HCT116 (cell line): ENCODE measurements around the gene AFAP1L1. TPM values are rescaled to one million over a fixed set of nuclear protein-coding genes. Genes with fewer than 3 reads are reported as not detected.

Source experiments
- ATAC-seq: fragments of 200-7000 bp; cut with Tn5 transposase; 2 replicates; pipeline ENCODE4 v1.9.1; 2020; ENCODE audit warnings: mild to moderate bottlenecking, moderate library complexity
- BruUV-seq: library from RNA; stranded (reverse); fragments of 400-500 nt; replicated peaks from 2 replicates; lab custom pipeline; 2021; lab: Mats Ljungman, UMichigan
- CTCF ChIA-PET: fragments of 300-600 bp; sonication (Branson Sonifier 250); formaldehyde crosslinking; loops from one replicate; lab custom pipeline; 2021; ENCODE audit warnings: antibody characterized with exemption; lab: Charles Lee
- POLR2A ChIA-PET: fragments of 300-600, 350-600 bp; sonication (Branson Sonifier 250); formaldehyde crosslinking; loops from one replicate; lab custom pipeline; 2021; ENCODE audit warnings: antibody characterized with exemption; lab: Charles Lee
- RAD21 ChIA-PET, 2 experiments: fragments of 300-600 bp; sonication (Branson Sonifier 250); formaldehyde crosslinking; loops; one replicate each; lab custom pipeline; 2023; ENCODE audit warnings: low total read pairs in 2 of 2; ENCODE audit not compliant: uncharacterized antibody in 2 of 2, unreplicated experiment in 2 of 2, low non-redundant PET in 1 of 2; lab: Charles Lee
- DNase-seq: peaks from one replicate; pipeline ENCODE4 v3.0.0-alpha.2; 2010; ENCODE audit warnings: low read depth, low spot score
- H2AFZ ChIP-seq: fragments of 200-600 bp; shearing (Covaris generic), sonication (generic); 2 replicates; pipeline ENCODE4 v1.6.1; 2017; ENCODE audit warnings: low read depth, mixed run types, mixed read lengths, antibody characterized with exemption, low read length; ENCODE audit not compliant: poor library complexity, severe bottlenecking
- H3K27ac ChIP-seq: 2 replicates; pipeline ENCODE4 v1.5.1; 2012; ENCODE audit warnings: low read depth, low read length
- H3K27me3 ChIP-seq: fragments of 200-600 bp; sonication (generic); 2 replicates; pipeline ENCODE4 v1.6.1; 2016; ENCODE audit warnings: mixed run types, low read length, mixed read lengths; ENCODE audit not compliant: insufficient read depth
- H3K36me3 ChIP-seq, 2 experiments: fragments of 200-500 bp in 1 of 2; fragments of 200-600 bp in 1 of 2; sonication (Bioruptor generic) in 1 of 2; sonication (generic) in 1 of 2; 2 replicates each; pipeline versions ENCODE4 v1.5.1 to v1.6.1; 2014 to 2016; ENCODE audit warnings: low read length in 2 of 2, inconsistent platforms in 1 of 2, mixed read lengths in 1 of 2, mixed run types in 1 of 2; ENCODE audit not compliant: insufficient read depth in 2 of 2, control insufficient read depth in 1 of 2
- H3K4me1 ChIP-seq, 2 experiments: fragments of 200-600 bp in 1 of 2; sonication (generic) in 1 of 2; 2 replicates each; pipeline versions ENCODE4 v1.5.1 to v1.6.1; 2012 to 2017; ENCODE audit warnings: low read length in 2 of 2, inconsistent platforms in 1 of 2, mild to moderate bottlenecking in 1 of 2, mixed read lengths in 1 of 2, mixed run types in 1 of 2, moderate library complexity in 1 of 2; ENCODE audit not compliant: insufficient read depth in 2 of 2, control insufficient read depth in 1 of 2
- H3K4me2 ChIP-seq: fragments of 200-600 bp; sonication (generic); 2 replicates; pipeline ENCODE4 v1.6.1; 2017; ENCODE audit warnings: mixed run types, low read length, mixed read lengths
- H3K4me3 ChIP-seq, 2 experiments: fragments of 200-600 bp in 1 of 2; sonication (generic) in 1 of 2; replicated peaks in 1 of 2; 2 replicates each; pipeline ENCODE4 v1.5.1; 2011 to 2016; ENCODE audit warnings: low read length in 2 of 2, control low read depth in 1 of 2, low read depth in 1 of 2, mild to moderate bottlenecking in 1 of 2, mixed read lengths in 1 of 2, mixed run types in 1 of 2
- H3K79me2 ChIP-seq: fragments of 200-600 bp; sonication (generic); 2 replicates; pipeline ENCODE4 v1.6.1; 2017; ENCODE audit warnings: mild to moderate bottlenecking, mixed run types, low read length, moderate library complexity, mixed read lengths; ENCODE audit not compliant: insufficient read depth
- H3K9ac ChIP-seq: fragments of 200-600 bp; sonication (generic); 2 replicates; pipeline ENCODE4 v1.6.1; 2016; ENCODE audit warnings: low read length, mixed read lengths
- H3K9me2 ChIP-seq: fragments of 200-600 bp; sonication (generic), shearing (Covaris generic); 2 replicates; pipeline ENCODE4 v1.6.1; 2017; ENCODE audit warnings: mixed run types, mild to moderate bottlenecking, moderate library complexity; ENCODE audit not compliant: insufficient read depth
- H3K9me3 ChIP-seq, 2 experiments: fragments of 200-500 bp in 1 of 2; fragments of 200-600 bp in 1 of 2; sonication (Bioruptor generic) in 1 of 2; sonication (generic) in 1 of 2; 2 replicates each; pipeline ENCODE4 v1.6.1; 2014 to 2017; ENCODE audit warnings: low read length in 2 of 2, mixed read lengths in 2 of 2, inconsistent platforms in 1 of 2, low read depth in 1 of 2, mild to moderate bottlenecking in 1 of 2, mixed run types in 1 of 2, moderate library complexity in 1 of 2; ENCODE audit not compliant: control insufficient read depth in 1 of 2, insufficient read depth in 1 of 2
- H4K20me1 ChIP-seq: fragments of 200-600 bp; sonication (generic), shearing (Covaris generic); 2 replicates; pipeline ENCODE4 v1.6.1; 2017; ENCODE audit warnings: mixed run types, mild to moderate bottlenecking, moderate library complexity; ENCODE audit not compliant: insufficient read depth
- ATF3 ChIP-seq: IDR thresholded peaks from 2 replicates; pipeline ENCODE4 v1.6.1; 2012
- CBX3 ChIP-seq: IDR thresholded peaks from 2 replicates; pipeline ENCODE4 v1.6.1; 2012; ENCODE audit warnings: low read depth
- CEBPB ChIP-seq: IDR thresholded peaks from 2 replicates; pipeline ENCODE4 v1.6.1; 2012; ENCODE audit warnings: low read depth
- CTCF ChIP-seq, 3 experiments: fragments of 200-600 bp in 1 of 3; sonication (generic) in 1 of 3; IDR thresholded peaks in 2 of 3; conservative IDR thresholded peaks in 1 of 3; 2 replicates each; pipeline ENCODE4 v1.5.1; 2012 to 2017; ENCODE audit warnings: low read depth in 2 of 3, low read length in 2 of 3, antibody characterized with exemption in 1 of 3, borderline replicate concordance in 1 of 3, control low read depth in 1 of 3, mild to moderate bottlenecking in 1 of 3, mixed read lengths in 1 of 3, mixed run types in 1 of 3, moderate library complexity in 1 of 3; ENCODE audit not compliant: insufficient read depth in 1 of 3
- ELF1 ChIP-seq: IDR thresholded peaks from 2 replicates; pipeline ENCODE4 v1.6.1; 2012; ENCODE audit warnings: low read depth, borderline replicate concordance
- EZH2phosphoT487 ChIP-seq: fragments of 200-600 bp; IDR thresholded peaks from 2 replicates; pipeline ENCODE4 v1.6.1; 2018; ENCODE audit warnings: antibody characterized with exemption, borderline replicate concordance
- FOSL1 ChIP-seq: IDR thresholded peaks from 2 replicates; pipeline ENCODE4 v1.6.1; 2012; ENCODE audit warnings: low read depth
- JUND ChIP-seq: IDR thresholded peaks from 2 replicates; pipeline ENCODE4 v1.6.1; 2012
- POLR2A ChIP-seq: IDR thresholded peaks from 2 replicates; pipeline ENCODE4 v1.7.0; 2011; ENCODE audit warnings: borderline replicate concordance; ENCODE audit not compliant: insufficient read depth, insufficient read length; ENCODE audit errors: extremely low read depth
- POLR2AphosphoS5 ChIP-seq: IDR thresholded peaks from 2 replicates; pipeline ENCODE4 v1.6.1; 2011; ENCODE audit warnings: mild to moderate bottlenecking, low read depth, low read length, moderate library complexity
- RAD21 ChIP-seq: IDR thresholded peaks from 2 replicates; pipeline ENCODE4 v1.6.1; 2012; ENCODE audit warnings: low read depth, mild to moderate bottlenecking
- REST ChIP-seq: IDR thresholded peaks from 2 replicates; pipeline ENCODE4 v1.6.1; 2012; ENCODE audit warnings: low read depth
- SIN3A ChIP-seq: IDR thresholded peaks from 2 replicates; pipeline ENCODE4 v1.6.1; 2012; ENCODE audit warnings: low read depth
- SP1 ChIP-seq: IDR thresholded peaks from 2 replicates; pipeline ENCODE4 v1.6.1; 2012; ENCODE audit warnings: low read depth
- SRF ChIP-seq: IDR thresholded peaks from 2 replicates; pipeline ENCODE4 v1.6.1; 2012; ENCODE audit warnings: low read depth
- YY1 ChIP-seq: IDR thresholded peaks from 2 replicates; pipeline ENCODE4 v1.6.1; 2011; ENCODE audit warnings: low read length, low read depth, moderate library complexity, mild to moderate bottlenecking; ENCODE audit not compliant: insufficient replicate concordance; ENCODE audit errors: extremely low read depth
- ZBTB33 ChIP-seq: IDR thresholded peaks from 2 replicates; pipeline ENCODE4 v1.6.1; 2011; ENCODE audit warnings: mild to moderate bottlenecking, low read length, moderate library complexity; ENCODE audit not compliant: insufficient replicate concordance; ENCODE audit errors: extremely low read depth
- ZFX ChIP-seq: fragments of 450-650 bp; IDR thresholded peaks from 2 replicates; pipeline ENCODE4 v1.6.1; 2017
- ZNF274 ChIP-seq: fragments of 200-500 bp; sonication (Bioruptor generic); IDR thresholded peaks from 2 replicates; pipeline ENCODE4 v1.6.1; 2014; ENCODE audit warnings: mild to moderate bottlenecking, low read depth, low read length, inconsistent platforms
- intact Hi-C: fragments of 100-400 bp; cut with micrococcal nuclease; formaldehyde crosslinking; loops from 2 replicates; pipeline ENCODE4 v1.10.0; 2022
- total RNA-seq: library from RNA; stranded (reverse); gene quantifications from one replicate; pipeline ENCODE4 v1.2.1, GENCODE V29; 2021; ENCODE audit not compliant: unreplicated experiment

Gene AFAP1L1
- total RNA-seq, 1 experiment from 2014 or later, result 4.3 TPM

- DNase-seq (no peak), ATAC-seq (no peak)
- ChIA-PET CTCF (no interaction called here), RAD21 (no interaction called here), POLR2A (no interaction called here)
- Histone ChIP-seq H3K4me3 (no peak overlapping the region), H3K4me2 (no peak overlapping the region), H3K9me3 (no peaks in the 10 kb centered on the region), H3K79me2 (no peaks in the 10 kb centered on the region), H3K9ac (no peak overlapping the region), H3K9me2 (no peaks in the 10 kb centered on the region), H2AFZ (no peak overlapping the region), H3K4me1 (no peaks in the 10 kb centered on the region), H3K27me3 (no peaks in the 10 kb centered on the region), H3K36me3 (no peaks in the 10 kb centered on the region), H3K27ac (no peak overlapping the region), H4K20me1 (no peaks in the 10 kb centered on the region)
- intact Hi-C loops, result no loop called here
- TF ChIP-seq CEBPB, result no peak
- no peak for TF ChIP-seq JUND
- no peak for TF ChIP-seq CBX3
- TF ChIP-seq ZBTB33, result no peak
- no peak for TF ChIP-seq SP1
- no peak for TF ChIP-seq SRF
- TF ChIP-seq ATF3, result no peak
- no peak for TF ChIP-seq CTCF (IDR thresholded peaks at IDR 0.05 in 2 of 3, conservative IDR thresholded peaks at IDR 0.05 in 1 of 3; ENCODE audit: borderline replicate concordance in 1 of 3, insufficient read depth in 1 of 3, low read depth in 2 of 3, low read length in 2 of 3)
- no peak for TF ChIP-seq ZNF274
- TF ChIP-seq POLR2AphosphoS5, result no peak
- TF ChIP-seq POLR2A, result no peak
- TF ChIP-seq ZFX, result no peak
- no peak for TF ChIP-seq FOSL1
- TF ChIP-seq ELF1, result no peak
- TF ChIP-seq REST, result no peak
- TF ChIP-seq YY1, result no peak
- no peak for TF ChIP-seq SIN3A
- TF ChIP-seq EZH2phosphoT487, result no peak
- TF ChIP-seq RAD21, result no peak
- no TSS peak for BruUV-seq
These were observed 13.6 kb upstream of the AFAP1L1 start for GRCh38 chr5:149257889-149258705.
